HG03575 (cell line): ENCODE measurements around the gene PIK3C2G.

ENCODE experiments used
- ATAC-seq: cut with Tn5 transposase; IDR thresholded peaks from one replicate; pipeline ENCODE4 v1.9.1; 2021; ENCODE audit not compliant: unreplicated experiment, insufficient number of reproducible peaks, low FRiP score; ENCODE audit errors: extremely low read depth

Gene PIK3C2G

GRCh38 chr12:18580291-18580690 lies 319.0 kb downstream of the PIK3C2G start:
- no peak for ATAC-seq

GRCh38 chr12:18580706-18581105 lies 319.4 kb downstream of the PIK3C2G start:
- no peak for ATAC-seq

GRCh38 chr12:18581232-18581962 lies 320.1 kb downstream of the PIK3C2G start:
- no peak for ATAC-seq

- no peak for ATAC-seq
Observed at GRCh38 chr12:18583655-18584054, 322.3 kb downstream of the PIK3C2G start.

GRCh38 chr12:18586581-18586980 lies 325.3 kb downstream of the PIK3C2G start:
- ATAC-seq, result no peak

- no peak for ATAC-seq
Observed at GRCh38 chr12:18589316-18589715, 328.0 kb downstream of the PIK3C2G start.

GRCh38 chr12:18591473-18591872 lies 330.2 kb downstream of the PIK3C2G start:
- ATAC-seq, result no peak

- ATAC-seq, result no peak
Observed at GRCh38 chr12:18595412-18595811, 334.1 kb downstream of the PIK3C2G start.

GRCh38 chr12:18601962-18602361 lies 340.6 kb downstream of the PIK3C2G start:
- ATAC-seq, result no peak

GRCh38 chr12:18612971-18613370 lies 351.7 kb downstream of the PIK3C2G start:
- no peak for ATAC-seq

- ATAC-seq, result no peak
Observed at GRCh38 chr12:18620986-18621385, 359.7 kb downstream of the PIK3C2G start.

GRCh38 chr12:18629445-18629844 lies 368.1 kb downstream of the PIK3C2G start:
- ATAC-seq, result no peak

- no peak for ATAC-seq
Observed at GRCh38 chr12:18629916-18630315, 368.6 kb downstream of the PIK3C2G start.

- ATAC-seq, result no peak
Observed at GRCh38 chr12:18631339-18631738, 370.0 kb downstream of the PIK3C2G start.

- no peak for ATAC-seq
Observed at GRCh38 chr12:18632848-18633247, 371.5 kb downstream of the PIK3C2G start.

- no peak for ATAC-seq
Observed at GRCh38 chr12:18634382-18634781, 373.1 kb downstream of the PIK3C2G start.

- ATAC-seq, result no peak
Observed at GRCh38 chr12:18640321-18640955, 379.1 kb downstream of the PIK3C2G start.

- ATAC-seq, result no peak
Observed at GRCh38 chr12:18643681-18644080, 382.4 kb downstream of the PIK3C2G start.

GRCh38 chr12:18644564-18644963 lies 383.2 kb downstream of the PIK3C2G start:
- ATAC-seq, result no peak

GRCh38 chr12:18646286-18646890 lies 385.1 kb downstream of the PIK3C2G start:
- ATAC-seq, result no peak
